Ishikawa (cell line): Measurements from ENCODE around the gene SLC10A7.

Experiments used
- CEBPB ChIP-seq: IDR thresholded peaks from 2 replicates; pipeline ENCODE4 v1.6.1; 2012
- CREB1 ChIP-seq: IDR thresholded peaks from 2 replicates; pipeline ENCODE4 v1.6.1; 2012; ENCODE audit warnings: low read depth
- EGR1 ChIP-seq: IDR thresholded peaks from 2 replicates; pipeline ENCODE4 v1.6.1; 2012
- EP300 ChIP-seq: IDR thresholded peaks from 2 replicates; pipeline ENCODE4 v1.6.1; 2012; ENCODE audit warnings: borderline replicate concordance
- FOXM1 ChIP-seq: IDR thresholded peaks from 2 replicates; pipeline ENCODE4 v1.6.1; 2012; ENCODE audit warnings: low read depth, borderline replicate concordance
- MAX ChIP-seq: IDR thresholded peaks from 2 replicates; pipeline ENCODE4 v1.6.1; 2012
- NFIC ChIP-seq: IDR thresholded peaks from 2 replicates; pipeline ENCODE4 v1.6.1; 2012
- RAD21 ChIP-seq: IDR thresholded peaks from 2 replicates; pipeline ENCODE4 v1.6.1; 2012; ENCODE audit warnings: low read depth
- REST ChIP-seq: IDR thresholded peaks from 2 replicates; pipeline ENCODE4 v1.6.1; 2012; ENCODE audit warnings: low read depth, mild to moderate bottlenecking
- TAF1 ChIP-seq: IDR thresholded peaks from 2 replicates; pipeline ENCODE4 v1.6.1; 2012; ENCODE audit warnings: low read depth, mild to moderate bottlenecking
- TCF12 ChIP-seq: IDR thresholded peaks from 2 replicates; pipeline ENCODE4 v1.6.1; 2012; ENCODE audit warnings: low read depth
- TEAD4 ChIP-seq: IDR thresholded peaks from 2 replicates; pipeline ENCODE4 v1.6.1; 2012
- USF1 ChIP-seq: IDR thresholded peaks from 2 replicates; pipeline ENCODE4 v1.6.1; 2012
- YY1 ChIP-seq: IDR thresholded peaks from 2 replicates; pipeline ENCODE4 v1.6.1; 2012; ENCODE audit warnings: low read depth
- ZBTB7A ChIP-seq: IDR thresholded peaks from 2 replicates; pipeline ENCODE4 v1.6.1; 2012; ENCODE audit warnings: low read depth

SLC10A7 gene

GRCh38 chr4:146346276-146346675 lies 175.5 kb downstream of the SLC10A7 start:
- no peak for TF ChIP-seq TEAD4
- no peak for TF ChIP-seq NFIC
- no peak for TF ChIP-seq EGR1
- TF ChIP-seq CREB1: no peak
- no peak for TF ChIP-seq EP300
- TF ChIP-seq CEBPB: no peak
- TF ChIP-seq TAF1: no peak
- TF ChIP-seq REST: no peak

GRCh38 chr4:146343776-146344175 lies 178.0 kb downstream of the SLC10A7 start:
- TF ChIP-seq TCF12 (no peak), CREB1 (no peak), MAX (no peak), RAD21 (no peak), NFIC (no peak), TEAD4 (no peak), USF1 (no peak), ZBTB7A (no peak), TAF1 (no peak)

GRCh38 chr4:146343199-146343598 lies 178.5 kb downstream of the SLC10A7 start:
- TF ChIP-seq CREB1 (no peak), CEBPB (no peak)

GRCh38 chr4:146342600-146343192 lies 179.0 kb downstream of the SLC10A7 start:
- TF ChIP-seq USF1 (no peak), RAD21 (peak; percentile 70)

GRCh38 chr4:146340798-146341197 lies 180.9 kb downstream of the SLC10A7 start:
- TF ChIP-seq RAD21: peak; percentile 56
- no peak for TF ChIP-seq EP300
- no peak for TF ChIP-seq EGR1
- TF ChIP-seq FOXM1: no peak

- no peak for TF ChIP-seq MAX
- TF ChIP-seq CEBPB: no peak
- no peak for TF ChIP-seq REST
- TF ChIP-seq NFIC: no peak
- TF ChIP-seq RAD21: no peak
- no peak for TF ChIP-seq USF1
- no peak for TF ChIP-seq EGR1
- no peak for TF ChIP-seq TEAD4
- no peak for TF ChIP-seq TAF1
- no peak for TF ChIP-seq ZBTB7A
- TF ChIP-seq EP300: no peak
- TF ChIP-seq TCF12: no peak
- TF ChIP-seq FOXM1: no peak
- no peak for TF ChIP-seq YY1
- no peak for TF ChIP-seq CREB1
These were observed 183.2 kb downstream of the SLC10A7 start for GRCh38 chr4:146338512-146338911.

GRCh38 chr4:146336410-146336807 lies 185.3 kb downstream of the SLC10A7 start:
- TF ChIP-seq MAX: no peak
- no peak for TF ChIP-seq YY1
- TF ChIP-seq REST: no peak
